Endodermal cell (in vitro differentiated cells): ENCODE results near the gene GJD4. TPM values are rescaled to one million over a fixed set of nuclear protein-coding genes. Genes with fewer than 3 reads are reported as not detected.

ENCODE experiments used
- DNase-seq: peaks from one replicate; pipeline ENCODE4 v3.0.0-alpha.2; 2017
- H3K27ac ChIP-seq: 2 replicates; pipeline ENCODE4 v1.5.1; 2013; ENCODE audit warnings: mild to moderate bottlenecking, low read depth, low read length, moderate library complexity
- H3K27me3 ChIP-seq: 2 replicates; pipeline ENCODE4 v1.6.1; 2013; ENCODE audit warnings: mild to moderate bottlenecking, low read length, moderate library complexity; ENCODE audit not compliant: insufficient read depth, control insufficient read depth, poor library complexity, severe bottlenecking
- H3K36me3 ChIP-seq: 2 replicates; pipeline ENCODE4 v1.7.0; 2013; ENCODE audit warnings: mild to moderate bottlenecking, low read length, moderate library complexity; ENCODE audit not compliant: control insufficient read depth, insufficient read depth
- H3K4me1 ChIP-seq: one replicate; pipeline ENCODE4 v1.7.0; 2013; ENCODE audit warnings: low read length; ENCODE audit not compliant: control insufficient read depth, insufficient read depth
- H3K4me3 ChIP-seq: 2 replicates; pipeline ENCODE4 v1.5.1; 2013; ENCODE audit warnings: mild to moderate bottlenecking, low read length, moderate library complexity
- H3K9ac ChIP-seq: 2 replicates; pipeline ENCODE4 v1.6.1; 2013; ENCODE audit warnings: mild to moderate bottlenecking, low read length, moderate library complexity; ENCODE audit not compliant: poor library complexity, severe bottlenecking; ENCODE audit errors: extremely low read depth
- H3K9me3 ChIP-seq: 2 replicates; pipeline ENCODE4 v1.6.1; 2013; ENCODE audit warnings: mild to moderate bottlenecking, low read length, moderate library complexity; ENCODE audit not compliant: control insufficient read depth
- H3K27ac Mint-ChIP-seq: 2 replicates; pipeline ENCODE4 v1.8.0; 2020; ENCODE audit warnings: mixed read lengths
- H3K27me3 Mint-ChIP-seq: 2 replicates; pipeline ENCODE4 v1.8.0; 2021; ENCODE audit warnings: mild to moderate bottlenecking, mixed read lengths; ENCODE audit not compliant: insufficient read depth
- H3K36me3 Mint-ChIP-seq: 2 replicates; pipeline ENCODE4 v1.8.0; 2020; ENCODE audit warnings: low read depth, mixed read lengths
- H3K4me1 Mint-ChIP-seq: 2 replicates; pipeline ENCODE4 v1.8.0; 2020; ENCODE audit warnings: mixed read lengths
- H3K4me3 Mint-ChIP-seq: 2 replicates; pipeline ENCODE4 v1.8.0; 2020; ENCODE audit warnings: mild to moderate bottlenecking, moderate library complexity, mixed read lengths
- H3K9me3 Mint-ChIP-seq: 2 replicates; pipeline ENCODE4 v1.8.0; 2020; ENCODE audit warnings: mild to moderate bottlenecking, mixed read lengths
- CTCF ChIP-seq: fragments of 200-600 bp; sonication (generic); conservative IDR thresholded peaks from 2 replicates; pipeline ENCODE4 v1.5.0; 2021; ENCODE audit warnings: antibody characterized with exemption, mild to moderate bottlenecking
- WGBS, 2 experiments: methylation state at CpG; one replicate each; pipeline versions ENCODE4 v1.1.5 to v1.1.7; 2013; ENCODE audit warnings: missing lambda C conversion rate in 2 of 2, mixed read lengths in 1 of 2; ENCODE audit not compliant: insufficient coverage in 1 of 2, insufficient read length in 1 of 2; 5-methylcytosine and 5-hydroxymethylcytosine counted together
- long read RNA-seq, 4 experiments: library from polyadenylated mRNA in 2 of 4; library from RNA in 1 of 4; library from capped mRNA in 1 of 4; stranded (forward) in 3 of 4; unstranded in 1 of 4; transcript quantifications; one replicate each; pipeline ENCODE4 v2.0.0, GENCODE V29; 2020 to 2021; ENCODE audit warnings: inconsistent platforms in 1 of 4
- polyA plus RNA-seq, 2 experiments: library from polyadenylated mRNA; stranded (reverse); fragments of 50-300 nt; gene quantifications; one replicate each; pipeline ENCODE4 v1.2.3, GENCODE V29; 2013
- total RNA-seq, 2 donors: library from RNA; stranded (reverse); fragmentation: NEBNext Ultra II Directional in 1 of 2; extraction: Animal tissue kit (Norgen Biotek cat#: 25700) in 1 of 2; gene quantifications; 2 replicates in 1 of 2; 3 replicates in 1 of 2; pipeline ENCODE4 v1.2.1, GENCODE V29; 2021

The GJD4 gene
- under 1 TPM; 0.22 to 0.29 TPM for total RNA-seq
- 0.36 TPM for polyA plus RNA-seq (2013, experiment 1 of 2)
- not detected for polyA plus RNA-seq (2013, experiment 2 of 2)
- long read RNA-seq, experiment 1, partial matches to known transcripts = 0 of 1 reads
- long read RNA-seq, experiment 1, other reads (novel, unspliced or antisense) = 1 of 1 reads
- long read RNA-seq, experiment 2 = 0 reads
- long read RNA-seq, experiment 3 = 0 reads
- long read RNA-seq, experiment 4 = 0 reads

GRCh38 chr10:35605191-35605590 is at the start of gene GJD4:
Gene GJD4 (plus strand): TSS chr10:35605341. CDS start chr10:35605568, 227 bp downstream.
- Histone ChIP-seq H3K27me3 (peaks cover 20% of the 10 kb centered on the region), H3K36me3 (no peaks in the 10 kb centered on the region), H3K4me1 (peaks cover 8% of the 10 kb centered on the region), H3K4me3 (peak within 1 kb of the TSS; percentile 45), H3K27ac (no peak within 1 kb of the TSS), H3K9me3 (peaks cover 27% of the 10 kb centered on the region), H3K9ac (no peak within 1 kb of the TSS)
- Mint-ChIP-seq H3K9me3 (peaks cover 22% of the 10 kb centered on the region), H3K4me3 (no peak within 1 kb of the TSS), H3K36me3 (peaks cover 5% of the 10 kb centered on the region), H3K4me1 (peaks cover 16% of the 10 kb centered on the region), H3K27ac (peak within 1 kb of the TSS; percentile 28), H3K27me3 (peaks cover 7% of the 10 kb centered on the region)
- no peak for TF ChIP-seq CTCF
- DNase-seq = peak; percentile 69
- 65 to 74% methylated on average over 7 to 8 of the region's 8 CpGs for WGBS, 2 experiments

DNA sequence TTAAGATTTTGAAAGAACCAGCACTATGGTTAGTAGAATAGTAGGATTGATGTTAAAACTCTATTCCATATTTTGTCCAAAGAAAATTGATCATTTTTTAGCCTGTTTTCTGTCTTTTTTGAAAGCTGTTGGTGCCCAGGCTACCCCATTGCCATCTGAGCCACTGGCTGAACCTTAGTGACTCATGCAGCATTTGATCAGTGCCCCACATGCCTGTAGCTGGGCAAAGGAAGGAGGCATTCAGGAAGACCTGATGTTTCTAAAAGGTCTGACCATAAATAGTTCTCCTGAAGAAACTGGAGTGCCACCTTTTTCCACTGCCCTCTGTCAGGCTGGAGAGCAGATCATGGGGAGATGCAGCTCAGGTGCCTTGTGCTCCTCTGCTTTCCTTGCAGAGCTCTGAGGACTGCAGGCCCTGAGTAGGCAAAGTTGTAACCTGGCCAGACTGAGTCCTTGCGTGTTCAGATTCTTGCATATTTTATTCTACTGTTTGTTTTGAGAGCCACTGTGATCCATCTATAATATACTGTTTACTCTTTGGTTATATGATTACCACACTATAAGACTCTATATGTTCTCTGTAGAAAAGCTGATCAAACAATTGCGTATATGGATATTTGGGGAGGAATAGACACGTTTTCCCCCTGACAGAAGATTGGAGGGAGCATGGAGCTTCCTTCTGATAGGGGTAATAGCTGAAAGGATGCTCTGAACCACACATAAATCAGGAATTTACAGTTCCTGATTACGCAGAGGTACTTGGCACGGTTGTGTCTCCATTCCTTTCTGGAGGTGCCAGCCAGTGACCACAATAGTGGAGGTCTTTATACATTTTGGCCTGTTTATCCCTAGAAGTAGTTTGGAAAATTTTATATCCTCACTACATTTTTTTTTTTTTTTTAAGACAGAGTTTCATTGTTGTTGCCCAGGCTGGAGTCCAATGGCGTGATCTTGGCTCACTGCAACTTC is 48.9 kb upstream of the GJD4 start:
- H3K36me3 ChIP-seq = peaks cover 29% of the 10 kb centered on the region
- Mint-ChIP-seq H3K4me3 (no peak overlapping the region), H3K27ac (no peak overlapping the region), H3K9me3 (no peaks in the 10 kb centered on the region), H3K36me3 (peaks cover 14% of the 10 kb centered on the region), H3K27me3 (no peaks in the 10 kb centered on the region), H3K4me1 (peaks cover 6% of the 10 kb centered on the region)
- H3K9me3 ChIP-seq = no peaks in the 10 kb centered on the region
- no peak overlapping the region for H3K9ac ChIP-seq
- H3K4me3 ChIP-seq = no peak overlapping the region
- no peak for TF ChIP-seq CTCF
- H3K27ac ChIP-seq = no peak overlapping the region
- H3K4me1 ChIP-seq = peaks cover 9% of the 10 kb centered on the region
- H3K27me3 ChIP-seq = no peaks in the 10 kb centered on the region
- WGBS, 2 experiments = 95% methylated on average over 3 to 6 of the region's 6 CpGs
- peak; percentile 25 for DNase-seq

- Mint-ChIP-seq H3K9me3 (no peaks in the 10 kb centered on the region), H3K4me3 (no peak overlapping the region), H3K27me3 (no peaks in the 10 kb centered on the region), H3K4me1 (peaks cover 6% of the 10 kb centered on the region), H3K36me3 (peaks cover 22% of the 10 kb centered on the region), H3K27ac (no peak overlapping the region)
- no peak for DNase-seq
- WGBS, 2 experiments = 97 to 100% methylated on average over 1 of the region's 1 CpG
- H3K4me3 ChIP-seq = no peak overlapping the region
- no peak for TF ChIP-seq CTCF
- no peaks in the 10 kb centered on the region for H3K9me3 ChIP-seq
- no peaks in the 10 kb centered on the region for H3K27me3 ChIP-seq
- H3K27ac ChIP-seq = peak overlapping the region; percentile 4
- peaks cover 9% of the 10 kb centered on the region for H3K4me1 ChIP-seq
- H3K36me3 ChIP-seq = peaks cover 28% of the 10 kb centered on the region
- H3K9ac ChIP-seq = no peak overlapping the region
These were observed 46.9 kb upstream of the GJD4 start for GRCh38 chr10:35558276-35558675.
